Activated T-helper 9 cell treated with anti-CD3 and anti-CD28 coated beads, Interleukin-2, amount 50 U/mL, for 16 hours (primary cell): ENCODE measurements around the gene GSTCD.
"Not testable (repeated sequence)": the region's sequence is repeated elsewhere in the genome, so short reads cannot be mapped to it uniquely, and the experiment has no call there.

Experiments used
- DNase-seq: peaks from one replicate; pipeline ENCODE4 v3.0.0-alpha.2; 2020; ENCODE audit warnings: low read depth

The GSTCD gene, protein sequence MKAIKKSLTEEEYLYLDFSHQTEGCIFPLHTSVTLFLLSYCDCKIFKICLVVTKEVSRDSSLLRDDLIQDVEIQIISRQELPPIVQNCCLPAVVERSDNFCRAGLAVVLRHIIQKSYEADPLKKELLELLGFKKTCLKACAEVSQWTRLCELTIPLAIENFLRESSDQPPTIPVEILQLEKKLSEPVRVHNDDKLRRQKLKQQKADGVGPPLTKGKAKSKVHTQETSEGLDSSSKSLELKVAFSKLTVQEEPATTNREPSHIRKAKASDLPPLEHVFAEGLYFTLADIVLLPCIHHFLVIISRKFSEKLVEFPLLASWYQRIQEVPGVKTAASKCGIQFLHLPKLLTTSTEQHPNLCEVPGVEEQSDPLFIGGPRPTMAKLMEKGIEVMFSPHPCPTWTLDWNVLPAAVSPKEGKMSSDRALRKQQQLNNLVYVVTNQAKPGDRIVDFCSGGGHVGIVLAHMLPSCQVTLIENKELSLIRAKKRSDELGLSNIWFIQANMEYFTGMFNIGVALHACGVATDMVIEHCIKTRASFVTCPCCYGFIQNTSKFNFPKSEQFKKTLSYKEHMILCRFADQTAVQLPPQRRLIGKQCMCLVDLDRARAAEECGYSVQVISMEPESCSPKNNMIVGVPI

DNA sequence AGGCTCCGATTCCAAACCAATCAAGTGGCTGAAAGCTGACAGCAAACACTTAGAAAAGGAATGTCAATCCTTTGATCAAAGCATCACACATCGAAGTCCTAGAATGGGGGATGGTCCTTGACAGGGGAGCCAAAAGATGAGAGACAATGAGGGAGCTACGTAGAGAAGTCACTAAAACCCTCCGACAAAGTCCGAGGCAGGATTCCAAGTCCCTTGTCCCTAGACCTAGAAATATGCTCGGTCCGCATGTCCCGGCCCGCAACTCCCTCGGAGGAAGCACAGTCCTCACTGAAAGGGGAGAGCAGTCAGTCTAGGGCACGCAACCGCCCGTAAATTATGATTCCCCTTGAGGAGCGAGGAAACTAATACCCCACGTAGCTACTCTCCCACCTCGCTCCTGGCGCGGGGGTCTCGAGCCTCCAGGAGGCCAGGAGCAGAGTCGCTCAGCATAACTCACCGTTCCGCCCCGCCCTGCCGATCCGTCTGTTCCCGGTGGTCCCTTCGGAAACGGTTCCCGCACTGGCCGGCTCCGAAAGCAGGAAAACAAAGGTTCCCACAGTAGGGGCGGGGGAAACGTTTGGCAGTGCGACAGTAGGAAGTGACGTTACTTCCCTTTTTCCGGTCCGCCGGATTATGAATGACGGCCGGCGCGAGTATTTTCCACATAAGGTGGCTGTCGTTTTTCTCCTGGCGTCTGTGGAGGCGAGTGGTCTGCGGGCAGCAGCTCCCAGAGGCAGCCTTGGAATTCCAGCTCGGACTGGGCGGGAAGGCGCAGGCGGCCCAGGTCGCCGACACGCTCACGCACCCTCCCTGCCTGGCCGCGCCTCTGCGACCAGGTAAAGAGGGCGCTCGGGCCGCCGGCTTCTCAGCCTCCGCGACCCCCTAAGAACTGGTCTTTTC is at the start of gene GSTCD, which contains the start of gene INTS12:
Gene GSTCD, plus strand, starts transcription at position 604 of the 900 bp plus-strand sequence. CDS start 8,830 bp downstream, outside the sequence.
Gene INTS12, minus strand, starts transcription at position 509 of the 900 bp plus-strand sequence. CDS start 8,684 bp downstream, outside the sequence.
- peak; percentile 78 for DNase-seq

DNA sequence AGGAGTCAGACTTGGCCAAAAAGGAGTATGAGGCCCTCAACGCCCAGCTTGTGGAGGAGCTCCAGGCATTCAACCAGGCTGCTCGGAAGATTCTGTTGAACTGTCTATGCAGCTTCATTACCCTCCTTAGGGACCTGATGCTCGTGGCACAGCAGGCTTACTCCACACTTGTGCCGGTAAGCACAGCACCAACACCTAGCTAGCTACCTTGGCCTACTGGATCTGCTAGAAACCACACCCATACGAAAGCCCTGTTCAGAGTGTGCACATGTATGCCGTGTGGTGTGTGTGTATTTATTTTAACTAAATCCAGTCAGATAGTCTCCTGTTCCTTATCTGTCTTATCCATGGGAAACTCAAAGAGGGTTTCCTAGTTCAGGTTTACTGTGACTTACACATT is 49.4 kb upstream of the GSTCD start:
- no peak for DNase-seq

GRCh38 chr4:105661028-105661427 is 47.6 kb upstream of the GSTCD start:
- DNase-seq = no peak

GRCh38 chr4:105662935-105663675 is 45.5 kb upstream of the GSTCD start:
- no peak for DNase-seq

DNA sequence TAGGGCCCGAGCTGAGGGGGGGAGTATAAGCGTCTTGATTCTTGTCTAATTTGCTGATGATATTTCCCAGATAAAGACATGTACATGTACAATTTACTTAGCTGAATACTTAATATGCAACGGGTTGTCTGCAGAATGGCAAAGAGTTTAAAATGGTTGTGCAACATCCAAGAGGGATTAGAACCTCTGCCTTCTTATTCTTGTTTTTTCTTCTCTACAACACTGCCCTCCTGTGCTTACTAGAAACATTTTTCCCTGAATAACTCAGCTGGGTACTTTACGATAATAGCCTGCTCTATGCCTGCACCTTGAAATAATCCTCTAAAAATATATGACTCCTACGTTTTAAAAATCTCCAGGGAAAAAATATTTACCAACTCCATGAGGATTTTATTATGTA is 41.9 kb upstream of the GSTCD start:
- DNase-seq = no peak

- no peak for DNase-seq
These were observed 37.9 kb upstream of the GSTCD start for GRCh38 chr4:105670684-105671083.

DNA sequence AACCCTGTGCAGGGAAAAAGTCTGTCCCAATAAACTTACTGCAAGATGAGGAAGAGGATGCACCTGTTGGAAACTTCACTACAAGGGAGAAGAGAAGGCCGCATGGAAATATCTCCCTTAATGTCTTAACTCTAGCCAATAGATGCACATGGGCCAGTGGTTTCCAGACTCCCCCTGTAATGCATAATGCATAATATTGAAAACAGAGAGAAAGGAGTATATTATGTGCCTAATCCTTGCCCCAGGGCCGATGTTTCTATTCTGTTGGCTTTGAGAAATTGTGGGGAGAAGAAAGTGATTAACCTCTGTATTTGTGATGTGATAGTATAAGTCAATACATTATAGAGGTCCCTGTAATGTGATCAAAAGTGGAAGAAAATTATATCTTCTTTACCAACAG is 37.3 kb upstream of the GSTCD start:
- DNase-seq = no peak

GRCh38 chr4:105674011-105674410 is 34.6 kb upstream of the GSTCD start:
- no peak for DNase-seq

- DNase-seq = no peak
These were observed 30.9 kb upstream of the GSTCD start for GRCh38 chr4:105677709-105678108.

GRCh38 chr4:105679186-105679585 is 29.4 kb upstream of the GSTCD start:
- no peak for DNase-seq

- DNase-seq = no peak
These were observed 25.5 kb upstream of the GSTCD start for GRCh38 chr4:105683038-105683437.

DNA sequence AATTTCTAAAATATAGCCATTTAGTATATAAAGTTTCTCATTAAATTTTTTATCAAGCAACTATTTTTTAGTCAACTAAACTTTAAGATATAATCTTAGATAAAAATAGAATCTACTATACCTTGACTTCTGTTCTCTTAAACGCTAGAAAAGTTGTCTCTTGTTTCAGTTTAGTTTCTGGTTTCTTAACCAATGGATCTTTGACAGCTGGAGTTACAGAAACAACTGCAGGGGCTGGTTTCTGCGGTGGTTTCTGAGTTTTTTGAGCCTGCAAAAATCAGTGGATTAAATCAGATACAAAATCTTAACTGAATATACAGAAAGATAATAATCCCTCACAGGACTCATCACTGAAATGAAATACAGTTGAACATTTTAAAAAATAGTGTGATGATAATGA is 22.0 kb upstream of the GSTCD start:
- DNase-seq = no peak

DNA sequence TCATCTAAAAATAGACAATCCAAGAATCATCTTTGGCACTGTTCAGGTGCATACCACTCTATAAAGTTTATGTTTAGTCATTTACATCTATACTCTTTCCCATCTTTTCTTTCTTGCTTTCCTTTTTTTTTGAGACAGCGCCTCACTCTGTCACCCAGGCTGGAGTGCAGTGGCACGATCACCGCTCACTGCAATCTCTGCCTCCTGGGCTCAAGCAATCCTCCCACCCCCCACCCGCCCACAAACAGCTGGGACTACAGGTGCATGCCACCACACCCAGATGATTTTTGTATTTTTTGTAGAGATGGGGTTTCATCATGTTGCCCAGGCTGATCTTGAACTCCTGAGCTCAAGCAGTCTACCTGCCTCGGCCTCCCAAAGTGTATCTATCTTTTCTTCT is 13.8 kb upstream of the GSTCD start:
- DNase-seq = not testable (repeated sequence)

DNA sequence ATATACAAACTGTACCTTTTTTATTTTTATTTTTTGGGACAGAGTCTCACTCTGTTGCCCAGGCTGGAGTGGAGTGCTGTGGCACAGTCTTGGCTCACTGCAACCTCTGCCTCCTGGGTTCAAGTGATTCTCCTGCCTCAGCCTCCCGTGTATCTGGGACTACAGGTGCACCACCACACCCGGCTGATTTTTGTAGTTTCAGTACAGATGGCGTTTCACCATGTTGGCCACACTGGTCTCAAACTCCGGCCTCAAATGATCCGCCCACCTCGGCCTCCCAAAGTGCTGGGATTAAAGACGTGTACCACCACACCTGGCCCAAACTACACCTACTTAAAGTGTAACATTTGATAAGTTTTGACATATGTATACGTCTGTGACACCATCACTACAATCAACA is 12.8 kb upstream of the GSTCD start:
- DNase-seq = not testable (repeated sequence)

- no peak for DNase-seq
These were observed 10.0 kb upstream of the GSTCD start for GRCh38 chr4:105698607-105699006.

GRCh38 chr4:105707782-105708180 is 803 bp upstream of the GSTCD start:
- DNase-seq = no peak

- DNase-seq = no peak
These were observed 482 bp downstream of the GSTCD start for GRCh38 chr4:105709081-105709450.

DNA sequence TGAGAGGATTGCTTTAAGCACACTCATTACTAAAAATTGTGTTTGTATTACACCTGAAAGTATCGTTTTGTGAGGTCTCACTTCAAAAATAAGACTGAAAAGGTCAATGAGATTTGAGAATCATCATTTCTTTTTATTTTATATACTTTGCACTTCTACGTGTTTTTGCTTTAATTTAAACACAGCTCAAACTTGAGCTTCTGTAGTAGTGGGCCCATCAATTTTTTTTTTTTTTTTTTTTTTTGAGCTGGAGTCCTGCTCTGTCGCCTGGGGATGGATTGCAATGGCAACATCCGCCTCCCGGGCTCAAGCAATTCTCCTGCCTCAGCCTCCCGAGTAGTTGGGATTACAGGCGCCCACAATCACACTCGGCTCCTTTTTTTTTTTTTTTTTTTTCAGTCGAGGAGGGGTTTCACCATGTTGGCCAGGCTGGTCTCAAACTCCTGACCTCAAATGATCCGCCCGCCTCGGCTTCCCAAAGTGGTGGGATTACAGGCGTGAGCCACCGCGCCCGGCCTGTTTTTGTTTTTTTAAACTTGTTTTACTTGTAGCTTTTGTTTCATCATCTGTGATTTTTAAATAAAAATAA is 1.5 kb downstream of the GSTCD start:
- DNase-seq = no peak

- no peak for DNase-seq
These were observed 2.1 kb downstream of the GSTCD start for GRCh38 chr4:105710678-105711077.

- no peak for DNase-seq
These were observed 4.2 kb downstream of the GSTCD start for GRCh38 chr4:105712766-105713165.

DNA sequence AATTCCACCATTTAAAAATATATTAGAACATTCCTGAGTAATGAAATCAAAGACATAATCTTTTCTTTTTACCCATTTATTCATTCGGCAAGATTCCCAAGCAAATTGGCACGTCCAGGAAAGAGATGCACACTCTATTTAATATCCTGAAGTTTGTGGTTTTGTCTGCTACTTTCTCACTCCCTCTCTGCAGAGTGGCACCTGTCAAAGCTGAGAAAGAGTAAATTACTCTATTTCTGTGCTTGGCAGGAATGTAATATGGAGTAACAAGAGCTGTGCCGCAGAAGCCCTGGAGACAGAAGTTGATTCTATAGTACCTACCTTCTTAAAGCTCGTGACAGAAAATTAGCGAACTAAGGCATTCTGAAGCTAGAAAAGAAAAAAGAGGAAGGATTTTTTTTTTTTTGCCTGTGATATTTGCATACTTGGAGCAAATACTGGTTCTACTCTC is 5.5 kb downstream of the GSTCD start:
- no peak for DNase-seq
